ENCODE data around the gene NUP155.
"Not testable (repeated sequence)": the region's sequence is repeated elsewhere in the genome, so short reads cannot be mapped to it uniquely, and the experiment has no call there.

Gene NUP155

GRCh38 chr5:37283214-37283820, 87.6 kb downstream of the NUP155 start:
- Histone ChIP-seq H3F3A (ENCODE audit: control insufficient read depth, insufficient read depth) (0 out of 2 replicates have a peak, but pooled peaks cover 4% of the 10 kb centered on the region), H3K79me2 (ENCODE audit: control insufficient read depth, low read length) (no peaks in the 10 kb centered on the region), H3K27me3 (ENCODE audit: control insufficient read depth, low read length) (no peaks in the 10 kb centered on the region), H3K4me3 (ENCODE audit: low read length) (no peak overlapping the region), H4K20me1 (ENCODE audit: control insufficient read depth, insufficient read depth, low read depth, low read length) (no peaks in the 10 kb centered on the region), H3K4me2 (ENCODE audit: low read length) (no peak overlapping the region), H3K36me3 (ENCODE audit: control insufficient read depth, low read length) (no peaks in the 10 kb centered on the region), H3K9me2 (replicated peaks; ENCODE audit: control insufficient read depth, low read length) (no peaks in the 10 kb centered on the region), H3K9me3 (ENCODE audit: control insufficient read depth, insufficient read depth, low read length) (peaks cover 21% of the 10 kb centered on the region), H3K27ac (ENCODE audit: low read depth, low read length) (no peak overlapping the region), H3K4me1 (ENCODE audit: control insufficient read depth, low read length) (no peaks in the 10 kb centered on the region)
- TF ChIP-seq CTCF (IDR thresholded peaks at IDR 0.05; ENCODE audit: low read depth, low read length, poor library complexity, severe bottlenecking), result no peak
- no peak for TF ChIP-seq EZH2phosphoT487 (IDR thresholded peaks at IDR 0.05; ENCODE audit: borderline replicate concordance, low read length)

GRCh38 chr5:37275511-37275910, 95.4 kb downstream of the NUP155 start:
- Histone ChIP-seq H3K4me1 (ENCODE audit: control insufficient read depth, low read length) (no peaks in the 10 kb centered on the region), H3K27ac (ENCODE audit: low read depth, low read length) (no peak overlapping the region), H3F3A (ENCODE audit: control insufficient read depth, insufficient read depth) (no peaks in the 10 kb centered on the region), H3K9me2 (replicated peaks; ENCODE audit: control insufficient read depth, low read length) (no peaks in the 10 kb centered on the region), H3K9me3 (ENCODE audit: control insufficient read depth, insufficient read depth, low read length) (peaks cover 7% of the 10 kb centered on the region), H3K4me2 (ENCODE audit: low read length) (no peak overlapping the region), H3K79me2 (ENCODE audit: control insufficient read depth, low read length) (no peaks in the 10 kb centered on the region), H3K27me3 (ENCODE audit: control insufficient read depth, low read length) (no peaks in the 10 kb centered on the region), H3K36me3 (ENCODE audit: control insufficient read depth, low read length) (no peaks in the 10 kb centered on the region), H4K20me1 (ENCODE audit: control insufficient read depth, insufficient read depth, low read depth, low read length) (no peaks in the 10 kb centered on the region), H3K4me3 (ENCODE audit: low read length) (no peak overlapping the region)
- TF ChIP-seq CTCF (IDR thresholded peaks at IDR 0.05; ENCODE audit: low read depth, low read length, poor library complexity, severe bottlenecking), result no peak
- TF ChIP-seq EZH2phosphoT487 (IDR thresholded peaks at IDR 0.05; ENCODE audit: borderline replicate concordance, low read length), result no peak

GRCh38 chr5:37272511-37272910, 98.4 kb downstream of the NUP155 start:
- H3K9me3 ChIP-seq (ENCODE audit: control insufficient read depth, insufficient read depth, low read length), result no peaks in the 10 kb centered on the region

GRCh38 chr5:37268100-37268499, 102.8 kb downstream of the NUP155 start:
- not testable (repeated sequence) for H3K27me3 ChIP-seq (ENCODE audit: control insufficient read depth, low read length); H3K4me1 ChIP-seq (ENCODE audit: control insufficient read depth, low read length); H3K4me3 ChIP-seq (ENCODE audit: low read length); H3K27ac ChIP-seq (ENCODE audit: low read depth, low read length); H3K36me3 ChIP-seq (ENCODE audit: control insufficient read depth, low read length); H3K4me2 ChIP-seq (ENCODE audit: low read length); H3K9me2 ChIP-seq (replicated peaks; ENCODE audit: control insufficient read depth, low read length); H3K79me2 ChIP-seq (ENCODE audit: control insufficient read depth, low read length); H4K20me1 ChIP-seq (ENCODE audit: control insufficient read depth, insufficient read depth, low read depth, low read length); H3F3A ChIP-seq (ENCODE audit: control insufficient read depth, insufficient read depth); H3K9me3 ChIP-seq (ENCODE audit: control insufficient read depth, insufficient read depth, low read length)

More at GRCh38 chr5:37272511-37272910, 98.4 kb downstream of the NUP155 start:
- H3K27me3 ChIP-seq (ENCODE audit: control insufficient read depth, low read length), result no peaks in the 10 kb centered on the region
- no peaks in the 10 kb centered on the region for H4K20me1 ChIP-seq (ENCODE audit: control insufficient read depth, insufficient read depth, low read depth, low read length)
- no peaks in the 10 kb centered on the region for H3F3A ChIP-seq (ENCODE audit: control insufficient read depth, insufficient read depth)
- no peaks in the 10 kb centered on the region for H3K79me2 ChIP-seq (ENCODE audit: control insufficient read depth, low read length)
- no peaks in the 10 kb centered on the region for H3K4me1 ChIP-seq (ENCODE audit: control insufficient read depth, low read length)
- TF ChIP-seq EZH2phosphoT487 (IDR thresholded peaks at IDR 0.05; ENCODE audit: borderline replicate concordance, low read length), result no peak
- no peak for TF ChIP-seq CTCF (IDR thresholded peaks at IDR 0.05; ENCODE audit: low read depth, low read length, poor library complexity, severe bottlenecking)
- no peak overlapping the region for H3K4me2 ChIP-seq (ENCODE audit: low read length)
- no peaks in the 10 kb centered on the region for H3K9me2 ChIP-seq (replicated peaks; ENCODE audit: control insufficient read depth, low read length)
- no peaks in the 10 kb centered on the region for H3K36me3 ChIP-seq (ENCODE audit: control insufficient read depth, low read length)
- H3K4me3 ChIP-seq (ENCODE audit: low read length), result no peak overlapping the region
- H3K27ac ChIP-seq (ENCODE audit: low read depth, low read length), result no peak overlapping the region

All from DOHH2 (cell line).